GM19023 (cell line): ENCODE data around the gene CLTB.
"Not testable (repeated sequence)": the region's sequence is repeated elsewhere in the genome, so short reads cannot be mapped to it uniquely, and the experiment has no call there.

ENCODE experiments used
- ATAC-seq: cut with Tn5 transposase; IDR thresholded peaks from one replicate; pipeline ENCODE4 v1.9.1; 2021; ENCODE audit warnings: mild to moderate bottlenecking, moderate library complexity; ENCODE audit not compliant: unreplicated experiment

Gene CLTB

GRCh38 chr5:176429972-176430371, 13.6 kb upstream of the CLTB start:
- no peak for ATAC-seq

DNA sequence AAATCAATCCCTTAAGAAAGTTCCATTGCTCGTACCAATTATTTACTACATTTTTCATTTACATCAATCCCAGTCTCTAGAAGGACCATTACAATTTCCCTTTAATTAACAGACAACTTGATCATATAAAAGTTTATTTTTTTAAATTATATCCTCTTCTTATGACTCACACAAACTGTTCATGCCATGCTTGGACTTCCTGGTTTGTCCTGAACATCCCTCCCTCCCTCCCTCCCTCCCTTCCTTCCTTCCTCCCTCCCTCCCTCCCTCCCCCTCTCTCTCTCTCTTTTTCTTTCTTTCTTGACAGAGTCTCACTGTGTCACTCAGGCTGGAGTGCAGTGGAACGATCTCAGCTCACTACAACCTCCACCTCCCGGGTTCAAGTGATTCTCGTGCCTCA, 11.6 kb upstream of the CLTB start:
- no peak for ATAC-seq

GRCh38 chr5:176426876-176427275, 10.5 kb upstream of the CLTB start:
- no peak for ATAC-seq

DNA sequence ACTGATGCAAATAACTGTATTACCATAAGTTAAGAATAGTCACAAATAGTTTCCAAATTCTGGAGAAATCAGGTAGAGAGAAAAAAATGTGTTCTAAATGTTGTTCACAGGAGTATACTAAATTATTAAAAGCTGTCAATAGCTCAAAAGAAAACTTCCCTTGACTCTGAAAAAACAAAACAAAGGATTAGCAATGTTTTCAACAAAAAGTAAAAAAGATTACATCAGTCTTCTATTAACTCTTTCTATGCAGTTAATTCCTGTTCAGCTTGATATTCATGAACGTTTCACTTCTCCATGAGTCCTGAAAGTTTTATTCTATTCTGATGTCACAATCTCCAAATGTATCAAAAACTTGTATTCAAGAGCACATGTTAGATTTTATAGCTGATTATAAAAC, 9.5 kb upstream of the CLTB start:
- ATAC-seq, result no peak

- ATAC-seq, result no peak
Observed at GRCh38 chr5:176425138-176425537, 8.8 kb upstream of the CLTB start.

DNA sequence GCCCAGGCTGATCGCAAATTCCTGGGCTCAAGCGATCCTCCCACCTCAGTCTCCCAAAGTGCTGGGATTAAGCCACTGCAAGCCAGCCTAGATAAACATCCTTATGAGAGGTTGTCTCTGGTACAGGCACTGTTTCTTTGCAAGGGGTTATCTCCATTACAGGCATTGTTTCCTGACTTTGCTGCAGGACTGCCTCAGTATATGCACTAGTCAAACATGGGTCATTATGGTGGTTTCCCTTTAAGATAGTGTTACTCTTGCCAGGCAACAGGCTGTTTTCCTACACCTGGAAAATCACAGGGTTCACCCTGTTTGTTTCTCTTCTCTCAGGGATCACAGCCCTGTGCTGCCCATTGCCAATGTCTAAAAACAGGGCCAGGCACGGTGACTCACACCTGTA, 7.8 kb upstream of the CLTB start:
- no peak for ATAC-seq

DNA sequence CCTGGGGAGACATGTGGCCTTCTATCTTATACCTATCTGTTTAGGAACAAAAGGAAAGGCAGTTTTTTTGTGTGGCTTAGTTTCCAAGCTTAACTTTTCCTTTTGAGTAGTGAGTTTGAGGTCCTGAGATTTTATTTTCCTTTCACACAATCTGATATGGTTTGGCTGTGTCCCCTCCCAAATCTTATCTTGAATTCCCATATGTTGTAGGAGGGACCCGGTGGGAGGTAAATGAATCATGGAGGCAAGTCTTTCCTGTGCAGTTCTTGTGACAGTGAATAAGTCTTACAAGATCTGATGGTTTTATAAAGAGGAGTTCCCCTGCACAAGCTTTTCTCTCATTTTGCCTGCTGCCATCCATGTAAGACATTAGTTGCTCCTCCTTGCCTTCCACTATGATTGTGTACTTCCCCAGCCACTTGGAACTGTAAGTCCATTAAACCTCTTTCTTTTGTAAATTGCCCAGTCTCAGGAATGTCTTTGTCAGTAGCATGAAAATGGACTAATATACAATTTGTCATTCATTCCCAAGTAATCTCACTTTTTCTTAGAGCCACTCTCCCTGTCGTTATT, 4.7 kb upstream of the CLTB start:
- no peak for ATAC-seq

DNA sequence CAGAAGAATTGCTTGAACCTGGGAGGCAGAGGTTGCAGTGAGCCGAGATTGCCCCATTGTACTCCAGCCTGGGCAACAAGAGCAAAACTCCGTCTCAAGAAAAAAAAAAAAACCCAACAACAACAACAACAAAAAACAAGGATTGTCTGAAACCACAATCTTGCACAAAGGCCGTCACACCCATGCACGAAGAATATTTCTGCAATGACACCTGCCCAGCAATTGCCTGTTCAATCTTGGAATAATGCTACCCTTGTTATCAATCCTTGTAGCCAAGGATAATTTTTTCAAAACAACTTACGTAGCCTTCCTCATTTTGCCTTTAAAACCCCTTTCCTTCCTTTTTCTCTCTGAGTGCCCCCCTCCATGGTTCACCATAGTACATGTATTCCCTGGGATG, 3.7 kb upstream of the CLTB start:
- no peak for ATAC-seq

DNA sequence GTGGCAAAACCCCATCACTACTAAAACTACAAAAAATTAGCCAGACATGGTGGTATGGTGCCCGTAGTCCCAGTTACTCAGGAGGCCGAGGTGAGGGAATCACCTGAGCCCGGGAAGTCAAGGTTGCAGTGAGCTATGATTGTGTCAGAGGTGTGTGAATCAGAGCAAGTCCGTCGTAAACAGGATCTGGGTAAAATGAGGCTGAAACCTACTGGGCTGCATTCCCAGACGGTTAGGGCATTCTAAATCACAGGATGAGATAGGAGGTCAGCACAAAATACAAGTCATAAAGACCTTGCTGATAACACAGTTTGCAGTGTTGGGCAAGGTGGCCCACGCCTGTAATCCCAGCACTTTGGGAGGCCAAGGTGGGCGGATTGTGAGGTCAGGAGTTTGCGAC, 1.9 kb upstream of the CLTB start:
- ATAC-seq, result no peak

DNA sequence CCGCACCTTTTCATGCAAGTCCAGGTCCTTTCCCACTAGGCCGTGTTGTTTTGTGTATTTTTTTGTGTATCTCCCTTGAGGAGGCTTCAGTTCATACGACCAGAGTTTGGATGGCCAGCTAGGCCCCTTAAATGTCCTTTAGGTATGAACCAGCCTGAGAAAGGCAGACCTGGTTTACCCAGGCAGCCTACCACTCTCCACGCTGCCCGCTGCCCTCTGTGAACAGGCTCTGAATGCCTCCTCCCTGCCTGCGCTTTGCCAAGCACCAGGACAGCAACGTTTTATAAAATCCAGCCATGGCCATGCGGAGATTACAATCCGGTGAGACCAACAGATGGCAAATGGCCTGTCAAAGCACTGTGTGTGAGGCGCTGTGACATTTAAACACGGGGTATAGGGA, 626 bp upstream of the CLTB start:
- ATAC-seq, result no peak

DNA sequence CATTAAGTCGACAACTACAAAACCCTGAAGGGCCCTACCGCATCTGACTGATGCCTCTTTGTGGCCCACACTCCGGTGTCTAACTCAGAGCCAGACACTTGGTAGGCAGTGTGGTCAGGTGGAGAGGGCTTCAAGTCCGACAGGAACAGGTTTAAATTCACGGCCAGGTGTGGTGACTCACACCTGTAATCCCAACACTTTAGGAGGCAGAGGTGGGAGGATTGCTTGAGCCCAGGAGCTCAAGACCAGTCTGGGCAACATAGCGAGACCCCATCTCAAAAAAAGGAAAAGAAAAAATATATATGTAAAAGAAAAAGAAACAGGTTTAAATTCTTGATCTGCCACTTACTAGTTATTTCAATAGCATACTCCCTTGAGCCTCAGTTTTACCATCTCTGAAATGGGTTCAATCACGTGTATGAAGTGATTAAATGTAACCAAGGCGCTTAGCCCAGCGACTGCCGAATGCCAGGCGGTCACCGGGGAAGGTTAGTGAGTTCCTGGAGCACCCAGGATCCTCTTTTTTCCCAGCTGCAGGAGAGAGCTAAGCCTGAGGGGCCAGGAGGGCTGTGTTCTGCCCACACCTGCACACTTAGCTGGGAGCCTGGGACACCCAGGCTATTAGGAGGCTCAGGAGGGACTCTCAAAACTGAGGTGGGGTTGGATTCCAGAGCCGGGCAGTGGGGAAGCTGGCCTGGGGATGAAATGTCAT, 943 bp downstream of the CLTB start:
- ATAC-seq, result peak; percentile 3

DNA sequence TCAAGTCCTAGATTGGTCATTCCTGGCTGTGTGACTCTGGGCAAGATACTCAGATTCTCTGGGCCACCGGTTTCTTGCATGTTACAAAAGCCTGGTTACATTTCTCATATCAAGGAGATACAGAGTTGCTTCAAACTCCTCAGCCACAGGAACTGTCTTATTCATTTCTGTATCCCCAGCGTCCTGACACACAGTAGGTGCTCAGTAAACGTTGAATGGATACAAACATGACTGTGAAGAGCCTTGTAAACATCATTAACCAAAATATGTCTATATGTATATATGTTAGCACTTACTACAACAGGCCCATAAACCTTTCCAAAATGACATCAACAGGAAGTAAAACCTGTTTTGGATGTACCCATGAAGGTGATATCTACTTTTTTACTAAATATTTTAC, 1.6 kb downstream of the CLTB start:
- no peak for ATAC-seq

- no peak for ATAC-seq
Observed at GRCh38 chr5:176413709-176414191, 2.6 kb downstream of the CLTB start.

DNA sequence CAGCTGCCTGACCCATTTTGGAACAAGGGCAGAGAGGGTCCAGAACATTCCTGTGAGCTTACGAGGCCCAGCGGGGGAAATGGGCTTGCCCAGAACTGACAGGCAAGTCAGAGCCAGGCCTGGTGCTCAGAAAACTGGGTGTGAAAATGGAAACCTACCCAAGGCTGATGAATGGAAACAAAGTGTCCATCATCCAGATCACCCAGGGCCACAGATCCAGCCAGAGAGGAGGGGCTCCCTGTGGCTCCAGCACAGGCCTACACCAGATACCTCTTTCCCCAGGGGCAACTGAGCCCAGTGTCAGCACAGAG, 3.1 kb downstream of the CLTB start:
- no peak for ATAC-seq

GRCh38 chr5:176412517-176413254, 3.7 kb downstream of the CLTB start:
- ATAC-seq, result no peak

- ATAC-seq, result no peak
Observed at GRCh38 chr5:176410486-176411180, 5.7 kb downstream of the CLTB start.

DNA sequence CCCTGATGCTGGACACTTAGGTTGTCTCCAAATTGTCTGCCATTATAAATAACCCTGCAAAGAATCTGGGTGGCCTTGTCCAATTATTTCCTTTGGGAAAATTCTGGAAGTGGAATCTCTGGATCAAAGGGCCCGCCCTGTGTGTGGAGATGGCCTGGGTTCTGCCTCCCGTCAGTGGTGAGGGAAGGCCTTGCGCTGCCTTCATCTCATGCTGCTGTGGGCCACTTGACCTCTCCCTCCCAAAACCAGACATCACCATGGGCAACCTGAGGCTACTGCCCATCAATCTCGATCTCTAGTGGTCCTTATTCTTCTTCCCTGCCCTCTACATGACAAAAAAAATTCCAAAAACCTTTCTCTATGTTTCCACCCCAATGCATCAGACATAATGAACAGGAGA, 6.6 kb downstream of the CLTB start:
- ATAC-seq, result no peak

- ATAC-seq, result no peak
Observed at GRCh38 chr5:176408590-176408989, 7.7 kb downstream of the CLTB start.

DNA sequence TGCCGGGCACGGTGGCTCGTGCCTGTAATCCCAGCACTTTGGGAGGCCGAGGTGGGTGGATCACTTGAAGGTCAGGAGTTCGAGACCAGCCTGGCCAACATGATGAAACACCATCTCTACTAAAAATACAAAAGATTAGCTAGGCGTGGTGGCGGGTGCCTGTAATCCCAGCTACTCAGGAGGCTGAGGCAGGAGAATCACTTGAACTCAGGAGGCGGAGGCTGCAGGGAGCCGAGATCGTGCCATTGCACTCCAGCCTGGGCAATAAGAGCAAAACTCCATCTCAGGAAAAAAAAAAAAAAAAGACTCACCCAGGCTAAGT, 8.1 kb downstream of the CLTB start:
- not testable (repeated sequence) for ATAC-seq

DNA sequence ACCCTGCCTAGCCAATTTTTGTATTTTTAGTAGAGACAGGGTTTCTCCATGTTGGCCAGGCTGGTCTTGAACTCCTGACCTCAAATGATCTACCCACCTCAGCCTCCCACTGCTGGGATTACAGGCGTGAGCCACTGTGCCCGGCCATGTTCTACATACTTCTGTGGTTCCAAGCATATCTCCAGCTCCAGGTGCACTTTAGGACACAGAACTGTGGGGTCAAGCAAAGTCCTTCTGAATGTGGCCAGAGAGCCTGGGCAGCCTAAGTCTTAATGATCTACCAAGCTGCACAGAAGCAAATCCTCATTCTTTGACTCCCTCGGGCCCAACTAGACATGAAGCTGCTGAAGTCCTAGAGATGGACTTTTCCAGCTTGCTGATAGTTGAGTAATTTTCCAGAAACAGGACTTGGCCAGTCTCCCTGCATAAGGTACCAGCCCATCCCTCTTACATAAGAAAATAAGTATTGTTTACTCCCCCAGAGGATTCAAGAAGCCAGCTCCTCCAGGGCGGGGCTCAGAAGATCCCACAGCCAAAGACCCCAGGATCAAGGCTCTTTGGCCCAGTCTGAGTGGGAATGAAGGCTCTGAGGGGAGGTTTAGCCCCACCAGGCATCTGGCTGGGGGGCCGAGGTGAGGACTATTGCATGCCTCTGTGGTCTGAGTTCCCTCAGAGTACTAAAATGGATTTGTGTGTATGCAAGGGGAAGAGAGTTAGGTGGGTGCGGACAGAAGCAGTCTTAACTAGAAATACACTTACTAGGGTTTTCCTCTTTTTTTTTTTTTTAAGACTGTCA, 8.7 kb downstream of the CLTB start:
- ATAC-seq, result no peak

DNA sequence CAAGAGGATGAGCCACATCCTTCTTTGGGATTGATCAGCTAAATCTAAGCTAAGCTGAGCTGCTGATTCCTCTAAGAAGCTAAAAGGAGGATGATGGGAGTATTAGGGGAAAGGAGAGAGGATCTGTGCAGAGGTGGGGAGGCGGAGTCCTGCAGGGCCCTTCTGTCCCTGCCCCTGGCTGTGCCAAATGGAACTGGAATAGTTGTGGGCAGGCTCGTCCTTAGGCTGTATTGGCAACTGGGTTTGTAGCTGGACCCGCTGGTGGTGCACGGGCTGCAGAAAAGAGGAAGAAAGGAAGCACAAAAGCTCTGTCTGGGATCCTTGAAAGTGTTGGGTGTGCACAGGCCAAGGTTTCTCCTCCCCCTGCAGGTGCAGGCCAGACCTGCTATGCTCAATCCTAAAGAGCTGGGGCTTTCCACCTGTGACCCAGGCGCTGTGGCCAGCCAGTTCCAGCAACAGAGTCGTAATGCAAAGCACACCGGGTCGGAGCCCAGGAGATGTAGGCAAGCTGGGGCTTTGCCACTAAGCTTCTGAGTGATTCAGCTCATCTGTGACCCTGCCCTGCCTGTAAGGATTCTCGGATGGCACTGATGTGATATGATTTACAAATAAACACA, 9.8 kb downstream of the CLTB start:
- no peak for ATAC-seq
